IMR-90 (cell line): ENCODE data around the gene CENPP.

Experiments used
- CTCF ChIP-seq: conservative IDR thresholded peaks from 2 replicates; pipeline ENCODE4 v1.5.1; 2012; ENCODE audit warnings: mild to moderate bottlenecking, low read depth, low read length, improper control_type of control experiment
- FOS ChIP-seq: fragments of 150-350 bp; IDR thresholded peaks from 2 replicates; pipeline ENCODE4 v1.6.1; 2016; ENCODE audit warnings: low read depth, low read length
- MXI1 ChIP-seq: IDR thresholded peaks from 2 replicates; pipeline ENCODE4 v1.6.1; 2012; ENCODE audit warnings: low read depth, mild to moderate bottlenecking, low read length, moderate library complexity, borderline replicate concordance
- POLR2A ChIP-seq: IDR thresholded peaks from 2 replicates; pipeline ENCODE4 v1.6.1; 2012; ENCODE audit warnings: mild to moderate bottlenecking, low read depth, low read length
- RAD21 ChIP-seq: IDR thresholded peaks from 2 replicates; pipeline ENCODE4 v1.6.1; 2012; ENCODE audit warnings: low read length, improper control_type of control experiment
- RCOR1 ChIP-seq: IDR thresholded peaks from 2 replicates; pipeline ENCODE4 v1.6.1; 2012; ENCODE audit warnings: mild to moderate bottlenecking, low read length, improper control_type of control experiment; ENCODE audit not compliant: insufficient replicate concordance
- RFX5 ChIP-seq: IDR thresholded peaks from 2 replicates; pipeline ENCODE4 v1.8.0; 2012; ENCODE audit warnings: low read depth, mild to moderate bottlenecking, low read length, moderate library complexity
- USF2 ChIP-seq: fragments of 150-350 bp; IDR thresholded peaks from 2 replicates; pipeline ENCODE4 v1.6.1; 2017; ENCODE audit warnings: mild to moderate bottlenecking, antibody characterized with exemption, low read length, low read depth
- TF ChIP-seq, protein P1 (sequence below): fragments of 150-350 bp; IDR thresholded peaks from 2 replicates; pipeline ENCODE4 v1.6.1; 2016; ENCODE audit warnings: low read depth, mild to moderate bottlenecking, low read length, moderate library complexity, borderline replicate concordance

- no peak for TF ChIP-seq FOS
- TF ChIP-seq POLR2A = no peak
- no peak for TF ChIP-seq CTCF
- TF ChIP-seq MXI1 = no peak
- no peak for TF ChIP-seq RFX5
- TF ChIP-seq, protein P1, sequence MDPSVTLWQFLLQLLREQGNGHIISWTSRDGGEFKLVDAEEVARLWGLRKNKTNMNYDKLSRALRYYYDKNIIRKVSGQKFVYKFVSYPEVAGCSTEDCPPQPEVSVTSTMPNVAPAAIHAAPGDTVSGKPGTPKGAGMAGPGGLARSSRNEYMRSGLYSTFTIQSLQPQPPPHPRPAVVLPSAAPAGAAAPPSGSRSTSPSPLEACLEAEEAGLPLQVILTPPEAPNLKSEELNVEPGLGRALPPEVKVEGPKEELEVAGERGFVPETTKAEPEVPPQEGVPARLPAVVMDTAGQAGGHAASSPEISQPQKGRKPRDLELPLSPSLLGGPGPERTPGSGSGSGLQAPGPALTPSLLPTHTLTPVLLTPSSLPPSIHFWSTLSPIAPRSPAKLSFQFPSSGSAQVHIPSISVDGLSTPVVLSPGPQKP = no peak
- TF ChIP-seq RAD21 = no peak
- no peak for TF ChIP-seq RCOR1
- TF ChIP-seq USF2 = no peak
These were observed 332.4 kb downstream of the CENPP start for GRCh38 chr9:92658176-92658575.
